Measurements from ENCODE around the gene AMTN.
"Not testable (repeated sequence)": the region's sequence is repeated elsewhere in the genome, so short reads cannot be mapped to it uniquely, and the experiment has no call there.

AMTN gene, protein sequence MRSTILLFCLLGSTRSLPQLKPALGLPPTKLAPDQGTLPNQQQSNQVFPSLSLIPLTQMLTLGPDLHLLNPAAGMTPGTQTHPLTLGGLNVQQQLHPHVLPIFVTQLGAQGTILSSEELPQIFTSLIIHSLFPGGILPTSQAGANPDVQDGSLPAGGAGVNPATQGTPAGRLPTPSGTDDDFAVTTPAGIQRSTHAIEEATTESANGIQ

GRCh38 chr4:70518269-70518668 is at the start of gene AMTN:
Gene AMTN, plus strand, starts transcription at chr4:70518569. Its CDS starts 209 bp downstream, at chr4:70518778.
- no peak for DNase-seq

DNA sequence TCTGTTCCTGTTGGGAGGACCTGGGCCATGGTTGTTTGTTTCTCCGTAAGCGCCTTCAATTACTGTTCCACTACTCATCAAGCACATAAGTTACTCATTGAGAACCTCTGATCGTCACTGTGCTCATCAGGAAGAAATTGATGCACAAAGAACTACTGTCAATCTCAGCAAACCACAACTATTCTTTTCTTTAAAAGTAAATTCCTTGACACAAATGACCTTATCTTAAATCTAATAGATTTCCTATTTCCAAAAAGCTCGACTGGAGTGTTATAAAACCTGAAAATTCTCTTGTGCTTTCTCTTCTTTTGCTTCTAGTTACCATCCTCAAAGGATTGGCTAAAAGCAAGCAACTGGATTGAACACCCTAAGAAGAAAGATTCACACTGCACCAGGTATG is 46.5 kb upstream of the AMTN start, which contains the start of gene MUC7:
TSS of gene MUC7 (plus strand) at position 301 of the 400 bp plus-strand sequence. CDS start 1,825 bp downstream, outside the sequence.
- no peak for DNase-seq

- DNase-seq: no peak
Observed at GRCh38 chr4:70473679-70474078, 44.7 kb upstream of the AMTN start.

DNA sequence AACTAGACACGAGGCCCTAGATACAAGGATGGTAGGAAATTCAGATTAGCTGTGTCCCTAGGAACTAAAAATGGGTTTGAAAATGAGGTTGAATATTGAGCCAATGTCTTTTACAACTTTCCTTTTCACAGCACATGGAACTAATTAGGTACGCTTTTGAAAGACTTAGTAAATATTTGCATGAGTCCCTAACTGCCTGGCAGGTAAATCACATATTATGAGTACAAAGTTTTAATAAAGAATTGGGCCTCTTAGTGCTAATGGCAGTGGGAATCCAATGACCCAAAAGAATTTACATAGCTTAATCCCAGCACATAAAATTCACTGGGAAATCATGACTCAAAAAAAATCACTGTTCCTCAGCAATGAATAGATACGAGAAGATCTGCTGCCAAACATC is 29.6 kb upstream of the AMTN start:
- no peak for DNase-seq

DNA sequence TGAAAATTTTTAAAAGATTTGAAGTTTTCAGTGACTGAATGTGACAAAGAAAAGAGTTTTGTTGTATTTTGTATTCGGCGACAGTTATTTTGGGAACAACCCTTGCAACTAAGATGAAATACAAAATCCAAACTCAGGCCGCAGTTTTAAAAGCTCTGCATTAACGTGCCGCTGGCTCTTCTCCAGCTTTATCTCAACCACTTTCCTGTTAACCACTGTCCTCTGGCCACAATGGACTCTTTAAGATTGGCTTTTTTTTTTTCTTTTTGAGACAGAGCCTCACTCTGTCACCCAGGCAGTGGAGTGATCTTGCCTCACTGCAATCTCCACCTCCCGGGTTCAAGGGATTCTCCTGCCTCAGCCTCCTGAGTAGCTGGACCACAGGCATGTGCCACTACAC is 22.1 kb upstream of the AMTN start:
- peak in 3 of 51 donors; percentile 1 to 11 (median 2) for DNase-seq

- DNase-seq: not testable (repeated sequence)
Observed at GRCh38 chr4:70501838-70502237, 16.5 kb upstream of the AMTN start.

- DNase-seq: no peak
Observed at GRCh38 chr4:70504733-70505132, 13.6 kb upstream of the AMTN start.

GRCh38 chr4:70505151-70505748 is 13.1 kb upstream of the AMTN start:
- DNase-seq: peak in 41 of 51 donors; percentile 0 to 71 (median 14)

- DNase-seq: no peak
Observed at GRCh38 chr4:70508801-70509200, 9.6 kb upstream of the AMTN start.

- DNase-seq: no peak
Observed at GRCh38 chr4:70511365-70511764, 7.0 kb upstream of the AMTN start.

- DNase-seq: no peak
Observed at GRCh38 chr4:70515367-70516250, 2.8 kb upstream of the AMTN start.

DNA sequence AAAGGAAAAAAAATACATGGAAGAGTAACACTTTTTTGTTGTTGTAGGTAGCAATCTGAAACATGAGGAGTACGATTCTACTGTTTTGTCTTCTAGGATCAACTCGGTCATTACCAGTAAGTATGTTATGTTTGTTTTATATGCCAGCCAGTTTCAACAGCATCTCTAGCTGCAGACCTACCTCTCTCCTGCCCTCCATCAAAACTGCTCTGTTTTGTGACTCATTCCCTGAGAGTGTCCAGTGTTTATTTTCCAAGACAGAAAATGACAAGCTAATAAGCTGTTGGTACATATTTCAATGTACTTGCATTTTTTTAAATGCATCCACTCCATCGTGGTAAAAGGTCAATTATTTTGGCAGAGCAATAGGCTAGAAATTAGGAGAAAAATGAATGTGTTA is 347 bp downstream of the AMTN start:
- DNase-seq: no peak

DNA sequence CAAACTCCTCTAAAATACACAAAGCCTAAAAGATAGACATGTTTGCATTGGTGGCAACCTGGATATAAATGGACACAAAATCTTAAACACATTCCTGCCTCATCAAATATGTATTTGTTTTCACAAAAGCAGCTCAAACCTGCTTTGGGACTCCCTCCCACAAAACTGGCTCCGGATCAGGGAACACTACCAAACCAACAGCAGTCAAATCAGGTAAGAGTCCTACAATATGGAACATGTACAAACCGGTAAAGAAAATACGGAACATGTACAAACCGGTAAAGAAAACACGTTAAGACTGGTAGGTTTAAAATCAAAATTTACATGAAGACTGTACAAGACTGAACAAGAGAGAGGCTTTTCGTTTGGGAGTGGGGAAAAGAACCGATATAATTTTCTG is 4.3 kb downstream of the AMTN start:
- DNase-seq: no peak

DNA sequence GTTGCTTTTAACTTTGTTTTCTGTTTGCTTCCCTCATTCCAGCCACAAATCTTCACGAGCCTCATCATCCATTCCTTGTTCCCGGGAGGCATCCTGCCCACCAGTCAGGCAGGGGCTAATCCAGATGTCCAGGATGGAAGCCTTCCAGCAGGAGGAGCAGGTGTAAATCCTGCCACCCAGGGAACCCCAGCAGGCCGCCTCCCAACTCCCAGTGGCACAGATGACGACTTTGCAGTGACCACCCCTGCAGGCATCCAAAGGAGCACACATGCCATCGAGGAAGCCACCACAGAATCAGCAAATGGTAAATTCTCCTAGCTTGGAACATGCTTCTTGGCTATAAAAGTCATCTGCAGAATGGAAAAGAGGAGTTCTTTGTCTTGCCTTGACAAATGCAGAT is 12.6 kb downstream of the AMTN start:
- DNase-seq: no peak

GRCh38 chr4:70531981-70532380 is 13.6 kb downstream of the AMTN start:
- no peak for DNase-seq

- DNase-seq: no peak
Observed at GRCh38 chr4:70533211-70533610, 14.8 kb downstream of the AMTN start.

- DNase-seq: no peak
Observed at GRCh38 chr4:70533791-70534190, 15.4 kb downstream of the AMTN start.

DNA sequence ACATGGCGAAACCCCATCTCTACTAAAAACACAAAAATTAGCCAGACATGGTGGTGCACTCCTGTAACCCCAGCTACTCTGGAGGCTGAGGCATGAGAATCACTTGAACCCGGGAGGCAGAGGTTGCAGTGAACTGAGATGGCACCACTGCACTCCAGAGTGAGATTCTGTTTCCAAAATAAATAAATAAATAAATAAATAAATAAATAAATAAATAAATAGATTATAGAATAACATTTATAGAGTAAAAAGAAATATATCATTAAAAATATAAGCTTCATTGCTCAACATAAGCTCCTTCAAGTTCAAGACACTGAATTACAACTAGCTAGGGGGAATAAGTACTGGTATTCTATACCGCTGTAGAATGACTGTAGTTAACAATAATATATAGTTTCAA is 16.5 kb downstream of the AMTN start:
- DNase-seq: not testable (repeated sequence)

GRCh38 chr4:70538869-70539268 is 20.5 kb downstream of the AMTN start:
- DNase-seq: no peak

GRCh38 chr4:70544279-70544868 is 26.0 kb downstream of the AMTN start:
- no peak for DNase-seq

GRCh38 chr4:70556856-70557255 is 38.5 kb downstream of the AMTN start:
- no peak for DNase-seq

Data from hypothalamus (tissue), 51 donors.